SK-N-SH (cell line): ENCODE data around the gene KRT6B.

Experiments used
- TF ChIP-seq, protein P1 (sequence below): fragments of 200-600 bp; sonication (generic); IDR thresholded peaks from 2 replicates; pipeline ENCODE4 v1.6.1; 2017; ENCODE audit warnings: antibody characterized with exemption, mild to moderate bottlenecking, moderate library complexity
- TF ChIP-seq, protein P2 (sequence below): IDR thresholded peaks from 2 replicates; pipeline ENCODE4; 2012

DNA sequence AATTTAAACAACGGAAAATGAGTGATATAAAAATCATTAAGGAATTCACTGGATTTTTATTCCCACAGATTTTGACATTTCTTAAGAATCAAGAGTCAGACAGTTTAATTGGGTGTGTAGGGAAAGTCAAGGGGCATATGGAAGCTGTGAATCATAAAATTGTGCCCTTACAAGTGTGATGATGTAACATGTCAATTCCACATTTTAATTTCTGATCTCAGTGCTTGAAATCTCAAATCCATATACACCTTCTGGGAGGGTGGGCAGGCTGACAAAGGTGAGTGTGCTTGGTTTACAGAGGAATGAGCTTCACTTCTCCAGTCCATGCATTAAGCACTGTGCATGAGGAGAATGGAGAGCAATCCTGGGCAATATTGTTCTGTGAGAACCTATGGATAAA, 42.2 kb upstream of the KRT6B start:
- TF ChIP-seq, protein P1, sequence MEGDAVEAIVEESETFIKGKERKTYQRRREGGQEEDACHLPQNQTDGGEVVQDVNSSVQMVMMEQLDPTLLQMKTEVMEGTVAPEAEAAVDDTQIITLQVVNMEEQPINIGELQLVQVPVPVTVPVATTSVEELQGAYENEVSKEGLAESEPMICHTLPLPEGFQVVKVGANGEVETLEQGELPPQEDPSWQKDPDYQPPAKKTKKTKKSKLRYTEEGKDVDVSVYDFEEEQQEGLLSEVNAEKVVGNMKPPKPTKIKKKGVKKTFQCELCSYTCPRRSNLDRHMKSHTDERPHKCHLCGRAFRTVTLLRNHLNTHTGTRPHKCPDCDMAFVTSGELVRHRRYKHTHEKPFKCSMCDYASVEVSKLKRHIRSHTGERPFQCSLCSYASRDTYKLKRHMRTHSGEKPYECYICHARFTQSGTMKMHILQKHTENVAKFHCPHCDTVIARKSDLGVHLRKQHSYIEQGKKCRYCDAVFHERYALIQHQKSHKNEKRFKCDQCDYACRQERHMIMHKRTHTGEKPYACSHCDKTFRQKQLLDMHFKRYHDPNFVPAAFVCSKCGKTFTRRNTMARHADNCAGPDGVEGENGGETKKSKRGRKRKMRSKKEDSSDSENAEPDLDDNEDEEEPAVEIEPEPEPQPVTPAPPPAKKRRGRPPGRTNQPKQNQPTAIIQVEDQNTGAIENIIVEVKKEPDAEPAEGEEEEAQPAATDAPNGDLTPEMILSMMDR = no peak
- TF ChIP-seq, protein P2, sequence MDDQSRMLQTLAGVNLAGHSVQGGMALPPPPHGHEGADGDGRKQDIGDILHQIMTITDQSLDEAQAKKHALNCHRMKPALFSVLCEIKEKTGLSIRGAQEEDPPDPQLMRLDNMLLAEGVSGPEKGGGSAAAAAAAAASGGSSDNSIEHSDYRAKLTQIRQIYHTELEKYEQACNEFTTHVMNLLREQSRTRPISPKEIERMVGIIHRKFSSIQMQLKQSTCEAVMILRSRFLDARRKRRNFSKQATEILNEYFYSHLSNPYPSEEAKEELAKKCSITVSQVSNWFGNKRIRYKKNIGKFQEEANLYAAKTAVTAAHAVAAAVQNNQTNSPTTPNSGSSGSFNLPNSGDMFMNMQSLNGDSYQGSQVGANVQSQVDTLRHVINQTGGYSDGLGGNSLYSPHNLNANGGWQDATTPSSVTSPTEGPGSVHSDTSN = no peak
